H9 (cell line): ENCODE data around the gene LSM3. TPM values are rescaled to one million over a fixed set of nuclear protein-coding genes. Genes with fewer than 3 reads are reported as not detected.

ENCODE experiments used
- DNase-seq: peaks from one replicate; pipeline ENCODE4 v3.0.0-alpha.2; 2017
- H2AFZ ChIP-seq: one replicate; pipeline ENCODE4 v1.6.1; 2013; ENCODE audit warnings: mild to moderate bottlenecking, low read length, control low read depth, moderate library complexity
- H2AK5ac ChIP-seq: 2 replicates; pipeline ENCODE4 v1.6.1; 2013; ENCODE audit warnings: low read length, control low read depth, mixed read lengths; ENCODE audit not compliant: insufficient read length
- H2BK120ac ChIP-seq: one replicate; pipeline ENCODE4 v1.6.1; 2013; ENCODE audit warnings: low read depth, mild to moderate bottlenecking, low read length, control low read depth, inconsistent platforms; ENCODE audit not compliant: poor library complexity, severe bottlenecking
- H2BK12ac ChIP-seq: 2 replicates; pipeline ENCODE4 v1.6.1; 2013; ENCODE audit warnings: low read length, control low read depth, mixed read lengths, low read depth; ENCODE audit not compliant: insufficient read length
- H2BK15ac ChIP-seq: 2 replicates; pipeline ENCODE4 v1.6.1; 2013; ENCODE audit warnings: low read depth, low read length, control low read depth
- H2BK20ac ChIP-seq: one replicate; pipeline ENCODE4 v1.6.1; 2013; ENCODE audit warnings: low read depth, mild to moderate bottlenecking, low read length, control low read depth, inconsistent platforms; ENCODE audit not compliant: poor library complexity, severe bottlenecking
- H2BK5ac ChIP-seq: 2 replicates; pipeline ENCODE4 v1.6.1; 2013; ENCODE audit warnings: low read length, control low read depth, mixed read lengths; ENCODE audit not compliant: insufficient read length
- H3K14ac ChIP-seq: 2 replicates; pipeline ENCODE4 v1.6.1; 2013; ENCODE audit warnings: low read length, control low read depth; ENCODE audit not compliant: insufficient read depth
- H3K18ac ChIP-seq: 2 replicates; pipeline ENCODE4 v1.6.1; 2013; ENCODE audit warnings: low read depth, mild to moderate bottlenecking, mixed read lengths, low read length, control low read depth; ENCODE audit not compliant: insufficient read length
- H3K23ac ChIP-seq: 2 replicates; pipeline ENCODE4 v1.6.1; 2013; ENCODE audit warnings: low read length, control low read depth, mixed read lengths, low read depth; ENCODE audit not compliant: insufficient read length
- H3K23me2 ChIP-seq: 2 replicates; pipeline ENCODE4 v1.6.1; 2013; ENCODE audit warnings: low read depth, mild to moderate bottlenecking, mixed read lengths, low read length, control low read depth; ENCODE audit not compliant: insufficient read length, poor library complexity, severe bottlenecking
- H3K27ac ChIP-seq: 2 replicates; pipeline ENCODE4 v1.5.1; 2013; ENCODE audit warnings: low read length, control low read depth, mixed read lengths, low read depth; ENCODE audit not compliant: insufficient read length
- H3K27me3 ChIP-seq: 2 replicates; pipeline ENCODE4 v1.6.1; 2013; ENCODE audit warnings: low read length, control low read depth, inconsistent platforms; ENCODE audit not compliant: insufficient read depth
- H3K4ac ChIP-seq: 2 replicates; pipeline ENCODE4 v1.6.1; 2013; ENCODE audit warnings: low read depth, mild to moderate bottlenecking, control low read depth, inconsistent platforms, low read length, moderate library complexity
- H3K4me1 ChIP-seq: 2 replicates; pipeline ENCODE4 v1.6.1; 2013; ENCODE audit warnings: low read length, control low read depth, inconsistent platforms; ENCODE audit not compliant: insufficient read depth
- H3K4me2 ChIP-seq: 2 replicates; pipeline ENCODE4 v1.6.1; 2013; ENCODE audit warnings: low read length, control low read depth, mixed read lengths; ENCODE audit not compliant: insufficient read length, insufficient read depth
- H3K56ac ChIP-seq: 2 replicates; pipeline ENCODE4 v1.6.1; 2013; ENCODE audit warnings: low read depth, mild to moderate bottlenecking, mixed read lengths, low read length, control low read depth; ENCODE audit not compliant: insufficient read length
- H3K79me1 ChIP-seq: 2 replicates; pipeline ENCODE4 v1.6.1; 2013; ENCODE audit warnings: low read depth, mild to moderate bottlenecking, moderate library complexity, low read length, control low read depth, inconsistent platforms; ENCODE audit not compliant: insufficient read depth, poor library complexity, severe bottlenecking
- H3K79me2 ChIP-seq: 2 replicates; pipeline ENCODE4 v1.6.1; 2013; ENCODE audit warnings: low read length, control low read depth, inconsistent platforms; ENCODE audit not compliant: insufficient read depth
- H3K9ac ChIP-seq: 2 replicates; pipeline ENCODE4 v1.6.1; 2013; ENCODE audit warnings: low read length, control low read depth, mixed read lengths; ENCODE audit not compliant: insufficient read length; ENCODE audit errors: extremely low read depth
- H3K9me3 ChIP-seq: one replicate; pipeline ENCODE4 v1.6.1; 2013; ENCODE audit warnings: low read depth, low read length, inconsistent platforms; ENCODE audit not compliant: control insufficient read depth
- H3T11ph ChIP-seq: one replicate; pipeline ENCODE4 v1.6.1; 2013; ENCODE audit warnings: mild to moderate bottlenecking, low read length, control low read depth, inconsistent platforms
- H4K20me1 ChIP-seq: one replicate; pipeline ENCODE4 v1.6.1; 2013; ENCODE audit not compliant: control insufficient read depth, insufficient read length, insufficient read depth
- H4K5ac ChIP-seq: 2 replicates; pipeline ENCODE4 v1.6.1; 2013; ENCODE audit warnings: low read depth, mild to moderate bottlenecking, mixed read lengths, low read length, control low read depth; ENCODE audit not compliant: insufficient read length
- H4K8ac ChIP-seq: replicated peaks from 2 replicates; pipeline ENCODE4 v1.6.1; 2013; ENCODE audit warnings: low read length, control low read depth, mixed read lengths, low read depth; ENCODE audit not compliant: insufficient read length
- H4K91ac ChIP-seq: 2 replicates; pipeline ENCODE4 v1.6.1; 2013; ENCODE audit warnings: low read depth, mild to moderate bottlenecking, moderate library complexity, mixed read lengths, low read length, control low read depth; ENCODE audit not compliant: insufficient read length
- H3K27ac Mint-ChIP-seq, 3 experiments: 2 replicates in 2 of 3; 3 replicates in 1 of 3; pipeline ENCODE4 v1.8.0; 2020 to 2021; ENCODE audit warnings: mixed read lengths in 3 of 3, mild to moderate bottlenecking in 1 of 3, moderate library complexity in 1 of 3
- H3K27me3 Mint-ChIP-seq: 2 replicates; pipeline ENCODE4 v1.8.0; 2021; ENCODE audit warnings: low read depth, mild to moderate bottlenecking, moderate library complexity, mixed read lengths
- H3K36me3 Mint-ChIP-seq, 3 experiments: 2 replicates in 2 of 3; 3 replicates in 1 of 3; pipeline ENCODE4 v1.8.0; 2020 to 2021; ENCODE audit warnings: low read depth in 3 of 3, mixed read lengths in 3 of 3; ENCODE audit not compliant: insufficient read depth in 1 of 3
- H3K4me1 Mint-ChIP-seq, 2 experiments: 2 replicates each; pipeline ENCODE4 v1.8.0; 2020; ENCODE audit warnings: mixed read lengths in 2 of 2
- H3K4me3 Mint-ChIP-seq, 2 experiments: 2 replicates in 1 of 2; 3 replicates in 1 of 2; pipeline ENCODE4 v1.8.0; 2020 to 2021; ENCODE audit warnings: mild to moderate bottlenecking in 2 of 2, mixed read lengths in 2 of 2, moderate library complexity in 1 of 2
- H3K9me3 Mint-ChIP-seq, 2 experiments: 2 replicates in 1 of 2; 3 replicates in 1 of 2; pipeline ENCODE4 v1.8.0; 2020; ENCODE audit warnings: mild to moderate bottlenecking in 2 of 2, mixed read lengths in 2 of 2, moderate library complexity in 1 of 2
- WGBS: extraction: QIAGEN DNeasy Blood & Tissue Kit; methylation state at CpG from one replicate; pipeline ENCODE4 v1.1.7; 2013; ENCODE audit warnings: missing lambda C conversion rate, low lambda C conversion rate, mixed read lengths; ENCODE audit not compliant: insufficient read length; ENCODE audit errors: extremely low coverage; 5-methylcytosine and 5-hydroxymethylcytosine counted together
- total RNA-seq: library from RNA; stranded (reverse); gene quantifications from 2 replicates; pipeline ENCODE4 v1.2.1, GENCODE V29; 2021
- TF ChIP-seq, protein P1 (sequence below): fragments of 200-600 bp; sonication (generic); conservative IDR thresholded peaks from 3 replicates; pipeline ENCODE4 v1.8.0; 2021; ENCODE audit warnings: antibody characterized with exemption, mild to moderate bottlenecking

Gene LSM3
- total RNA-seq, 1 experiment from 2014 or later: 24.4 TPM

DNA sequence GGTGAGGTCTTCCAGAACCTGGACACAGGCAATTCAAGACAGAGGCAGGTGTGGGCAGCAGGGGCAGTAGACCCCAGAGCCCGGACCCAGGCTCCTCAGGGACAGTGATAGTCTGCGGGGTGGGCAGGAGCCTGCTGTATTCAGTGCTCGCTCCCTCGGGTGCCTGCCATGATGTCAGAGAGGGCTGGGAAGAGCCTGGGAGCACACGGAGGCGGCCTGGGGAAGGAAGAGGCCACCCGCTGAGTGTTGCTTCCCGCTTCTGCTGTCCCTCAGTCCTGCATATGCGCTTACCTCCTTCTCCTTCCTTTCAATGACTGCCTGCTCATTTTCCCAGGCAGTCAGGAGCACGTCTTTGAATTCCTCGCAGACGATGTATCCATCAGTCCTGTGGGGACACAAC, 31.0 kb upstream of the LSM3 start:
- H3K9me3 Mint-ChIP-seq: no peaks in the 10 kb centered on the region; a peak in 1 of 5 replicates
- Histone ChIP-seq H3K79me2 (no peaks in the 10 kb centered on the region), H2AFZ (no peak overlapping the region), H3K4me1 (peaks cover 6% of the 10 kb centered on the region; the same call in 1 of the 2 replicates), H3K23me2 (peaks cover 2% of the 10 kb centered on the region), H3K56ac (no peak overlapping the region), H3K18ac (no peak overlapping the region), H3K27ac (peak overlapping the region; percentile 47), H4K91ac (no peak overlapping the region), H3K9me3 (no peaks in the 10 kb centered on the region), H3K9ac (no peak overlapping the region), H2AK5ac (no peak overlapping the region), H3K27me3 (no peaks in the 10 kb centered on the region), H3K4ac (no peak overlapping the region), H3K4me2 (no peak overlapping the region), H2BK12ac (no peak overlapping the region), H4K8ac (no peak overlapping the region), H2BK5ac (no peak overlapping the region), H3K14ac (0 out of 2 replicates have a peak overlapping the region, but pooled peaks have one; percentile 20), H2BK120ac (no peak overlapping the region), H4K20me1 (no peaks in the 10 kb centered on the region), H3K79me1 (no peaks in the 10 kb centered on the region), H3T11ph (no peak overlapping the region), H3K23ac (no peak overlapping the region), H2BK15ac (no peak overlapping the region), H2BK20ac (no peak overlapping the region), H4K5ac (no peak overlapping the region)
- peak; percentile 18 for DNase-seq
- peaks cover 10 to 52% (median 37%) of the 10 kb centered on the region in 3 experiments for H3K36me3 Mint-ChIP-seq
- H3K4me1 Mint-ChIP-seq: peaks cover 10 to 24% of the 10 kb centered on the region in 2 experiments
- H3K27ac Mint-ChIP-seq: peak overlapping the region in 1 of 3 experiments; percentile 85; a peak in 3 of 7 replicates
- TF ChIP-seq, protein P1, sequence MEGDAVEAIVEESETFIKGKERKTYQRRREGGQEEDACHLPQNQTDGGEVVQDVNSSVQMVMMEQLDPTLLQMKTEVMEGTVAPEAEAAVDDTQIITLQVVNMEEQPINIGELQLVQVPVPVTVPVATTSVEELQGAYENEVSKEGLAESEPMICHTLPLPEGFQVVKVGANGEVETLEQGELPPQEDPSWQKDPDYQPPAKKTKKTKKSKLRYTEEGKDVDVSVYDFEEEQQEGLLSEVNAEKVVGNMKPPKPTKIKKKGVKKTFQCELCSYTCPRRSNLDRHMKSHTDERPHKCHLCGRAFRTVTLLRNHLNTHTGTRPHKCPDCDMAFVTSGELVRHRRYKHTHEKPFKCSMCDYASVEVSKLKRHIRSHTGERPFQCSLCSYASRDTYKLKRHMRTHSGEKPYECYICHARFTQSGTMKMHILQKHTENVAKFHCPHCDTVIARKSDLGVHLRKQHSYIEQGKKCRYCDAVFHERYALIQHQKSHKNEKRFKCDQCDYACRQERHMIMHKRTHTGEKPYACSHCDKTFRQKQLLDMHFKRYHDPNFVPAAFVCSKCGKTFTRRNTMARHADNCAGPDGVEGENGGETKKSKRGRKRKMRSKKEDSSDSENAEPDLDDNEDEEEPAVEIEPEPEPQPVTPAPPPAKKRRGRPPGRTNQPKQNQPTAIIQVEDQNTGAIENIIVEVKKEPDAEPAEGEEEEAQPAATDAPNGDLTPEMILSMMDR: no peak
- peak overlapping the region in 1 of 2 experiments; percentile 16; a peak in 1 of 5 replicates for H3K4me3 Mint-ChIP-seq
- H3K27me3 Mint-ChIP-seq: no peaks in the 10 kb centered on the region
- WGBS: no CpG with 5 or more reads among the region's 12 CpGs
